Measurements from ENCODE around the gene IGDCC3. TPM values are rescaled to one million over a fixed set of nuclear protein-coding genes. Genes with fewer than 3 reads are reported as not detected.

IGDCC3 gene
- total and polyA plus RNA-seq, 2 donors from 2014 or later = 0.22 to 0.49 TPM

DNA sequence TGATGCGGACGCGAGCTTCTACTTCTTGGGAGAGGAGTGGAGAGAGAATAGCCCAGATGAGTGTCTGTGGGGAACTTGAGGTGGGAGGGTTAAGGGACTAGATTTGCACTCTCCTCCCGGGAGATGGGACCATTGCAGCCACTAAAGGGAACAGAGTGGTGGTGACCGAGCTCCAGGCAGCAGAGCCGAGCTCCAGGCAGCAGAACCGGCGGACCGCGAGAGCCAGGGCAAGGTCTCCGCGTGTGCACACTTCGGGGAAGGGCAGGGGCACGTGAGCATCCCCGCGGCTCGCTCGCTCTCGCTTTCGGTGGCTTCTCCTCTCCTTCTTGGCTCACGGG is 1.1 kb downstream of the IGDCC3 start:
- H3K27ac ChIP-seq (ENCODE audit: low read depth in 2 of 2, low read length in 2 of 2) = no peak overlapping the region
- peaks cover 2% of the 10 kb centered on the region for H3K27me3 ChIP-seq (ENCODE audit: control insufficient read depth, insufficient read depth, low read length)
- no peaks in the 10 kb centered on the region for H3K36me3 ChIP-seq (ENCODE audit: control insufficient read depth in 2 of 3, insufficient read depth in 3 of 3, low read length in 3 of 3)
- H3K4me1 ChIP-seq (ENCODE audit: control insufficient read depth in 2 of 3, insufficient read depth in 2 of 3, low read depth in 1 of 3, low read length in 3 of 3) = peaks cover 0 to 7% (median 3%) of the 10 kb centered on the region in 3 donors
- intact Hi-C loops (cut with DNase I) = no loop called here
- FAIRE-seq = no peak
- TF ChIP-seq, protein P1, sequence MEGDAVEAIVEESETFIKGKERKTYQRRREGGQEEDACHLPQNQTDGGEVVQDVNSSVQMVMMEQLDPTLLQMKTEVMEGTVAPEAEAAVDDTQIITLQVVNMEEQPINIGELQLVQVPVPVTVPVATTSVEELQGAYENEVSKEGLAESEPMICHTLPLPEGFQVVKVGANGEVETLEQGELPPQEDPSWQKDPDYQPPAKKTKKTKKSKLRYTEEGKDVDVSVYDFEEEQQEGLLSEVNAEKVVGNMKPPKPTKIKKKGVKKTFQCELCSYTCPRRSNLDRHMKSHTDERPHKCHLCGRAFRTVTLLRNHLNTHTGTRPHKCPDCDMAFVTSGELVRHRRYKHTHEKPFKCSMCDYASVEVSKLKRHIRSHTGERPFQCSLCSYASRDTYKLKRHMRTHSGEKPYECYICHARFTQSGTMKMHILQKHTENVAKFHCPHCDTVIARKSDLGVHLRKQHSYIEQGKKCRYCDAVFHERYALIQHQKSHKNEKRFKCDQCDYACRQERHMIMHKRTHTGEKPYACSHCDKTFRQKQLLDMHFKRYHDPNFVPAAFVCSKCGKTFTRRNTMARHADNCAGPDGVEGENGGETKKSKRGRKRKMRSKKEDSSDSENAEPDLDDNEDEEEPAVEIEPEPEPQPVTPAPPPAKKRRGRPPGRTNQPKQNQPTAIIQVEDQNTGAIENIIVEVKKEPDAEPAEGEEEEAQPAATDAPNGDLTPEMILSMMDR (IDR thresholded peaks at IDR 0.05; ENCODE audit: borderline replicate concordance, extremely low read depth, insufficient read depth) = no peak
- H3K4me3 ChIP-seq (ENCODE audit: low read length in 3 of 3) = peak overlapping the region; percentile 48 to 62 (median 59)
- peak in 2 of 5 donors; percentile 54 to 58 for DNase-seq
- H3K9ac ChIP-seq (ENCODE audit: low read length in 3 of 3) = peak overlapping the region in 1 of 3 donors; percentile 29
- H3K9me3 ChIP-seq (ENCODE audit: control insufficient read depth in 2 of 3, insufficient read depth in 1 of 3, low read length in 3 of 3) = no peaks in the 10 kb centered on the region

DNA sequence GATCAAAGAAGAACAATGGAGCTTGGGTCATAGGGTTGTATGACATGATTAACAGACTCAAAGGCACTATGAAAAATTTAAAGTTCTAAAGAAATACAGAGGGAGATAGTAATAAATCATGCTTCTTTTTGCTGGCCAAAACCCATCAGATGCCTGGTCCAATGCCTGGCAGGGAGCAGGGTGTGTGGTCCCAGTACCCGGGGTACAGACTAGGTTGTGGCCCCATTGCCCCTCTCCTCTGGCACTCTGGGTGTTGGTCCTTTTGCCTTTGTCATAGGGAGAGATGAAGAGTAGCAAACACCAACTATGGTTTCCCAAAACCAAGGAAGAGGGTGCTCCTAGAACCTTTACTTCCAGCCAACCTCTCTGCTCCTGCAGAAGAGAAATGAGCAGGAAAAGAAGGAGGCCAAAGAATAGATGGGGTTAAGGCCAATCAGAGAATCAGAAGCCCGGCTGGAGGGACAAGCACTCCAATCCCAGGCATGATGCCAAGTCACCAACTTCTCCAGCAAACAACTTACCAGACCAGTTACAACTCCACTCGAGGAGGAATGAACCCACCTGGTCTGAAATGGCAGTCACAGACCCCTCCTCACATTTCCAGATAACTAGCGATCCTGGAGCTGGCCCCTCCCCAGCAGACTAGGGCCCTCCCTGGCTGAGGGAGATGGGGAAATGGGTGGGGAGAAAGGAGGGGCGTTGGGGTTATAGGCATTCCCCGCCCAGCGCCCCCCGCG is 1.8 kb downstream of the IGDCC3 start:
- H3K27me3 ChIP-seq (ENCODE audit: control insufficient read depth, insufficient read depth, low read length) = peaks cover 2% of the 10 kb centered on the region

DNA sequence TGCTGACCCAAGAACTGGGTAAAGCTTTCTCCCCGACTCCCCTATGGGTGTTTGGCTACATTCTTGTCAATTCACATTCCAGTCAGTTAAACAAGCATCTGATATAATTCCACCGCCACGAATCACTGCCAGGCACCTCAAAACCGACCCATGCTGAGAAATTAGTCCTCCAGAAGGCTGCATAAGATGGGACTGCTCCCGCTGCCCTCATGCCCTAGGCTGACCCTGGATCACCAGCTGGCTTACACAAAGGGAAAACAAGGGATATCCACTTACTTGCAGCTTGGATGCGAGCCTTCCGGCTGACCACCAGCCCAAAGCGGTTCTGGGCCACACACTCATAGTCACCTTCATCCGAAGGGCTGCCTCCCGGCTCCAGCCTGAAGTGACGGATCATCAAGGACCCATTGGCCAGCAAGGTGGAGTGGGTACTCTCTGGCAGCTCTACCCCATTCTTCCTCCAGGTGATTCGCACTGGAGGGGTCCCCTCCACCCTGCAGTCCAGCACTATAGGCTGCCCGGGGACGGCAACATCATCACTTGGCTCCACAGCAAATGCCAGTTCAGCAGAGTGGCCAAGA is 2.9 kb downstream of the IGDCC3 start:
- TF ChIP-seq, protein P1 (IDR thresholded peaks at IDR 0.05; ENCODE audit: borderline replicate concordance, extremely low read depth, insufficient read depth) = no peak
- Histone ChIP-seq H3K4me3 (ENCODE audit: low read length in 3 of 3) (no peak overlapping the region), H3K9me3 (ENCODE audit: control insufficient read depth in 2 of 3, insufficient read depth in 1 of 3, low read length in 3 of 3) (no peaks in the 10 kb centered on the region), H3K27me3 (ENCODE audit: control insufficient read depth, insufficient read depth, low read length) (peaks cover 2% of the 10 kb centered on the region), H3K27ac (ENCODE audit: low read depth in 2 of 2, low read length in 2 of 2) (no peak overlapping the region), H3K36me3 (ENCODE audit: control insufficient read depth in 2 of 3, insufficient read depth in 3 of 3, low read length in 3 of 3) (no peaks in the 10 kb centered on the region), H3K4me1 (ENCODE audit: control insufficient read depth in 2 of 3, insufficient read depth in 2 of 3, low read depth in 1 of 3, low read length in 3 of 3) (peaks cover 0 to 7% (median 3%) of the 10 kb centered on the region in 3 donors), H3K9ac (ENCODE audit: low read length in 3 of 3) (no peak overlapping the region)
- FAIRE-seq (no peak), DNase-seq (peak in 1 of 5 donors; percentile 35)
- intact Hi-C loops (cut with DNase I) = no loop called here

More for the DNA sequence above, 1.8 kb downstream of the IGDCC3 start:
- Histone ChIP-seq H3K9ac (ENCODE audit: low read length in 3 of 3) (no peak overlapping the region), H3K4me1 (ENCODE audit: control insufficient read depth in 2 of 3, insufficient read depth in 2 of 3, low read depth in 1 of 3, low read length in 3 of 3) (peaks cover 0 to 7% (median 3%) of the 10 kb centered on the region in 3 donors), H3K9me3 (ENCODE audit: control insufficient read depth in 2 of 3, insufficient read depth in 1 of 3, low read length in 3 of 3) (no peaks in the 10 kb centered on the region), H3K27ac (ENCODE audit: low read depth in 2 of 2, low read length in 2 of 2) (no peak overlapping the region), H3K36me3 (ENCODE audit: control insufficient read depth in 2 of 3, insufficient read depth in 3 of 3, low read length in 3 of 3) (no peaks in the 10 kb centered on the region), H3K4me3 (ENCODE audit: low read length in 3 of 3) (peak overlapping the region in 1 of 3 donors; percentile 16)
- DNase-seq (peak in 2 of 5 donors; percentile 4 to 65), FAIRE-seq (no peak)
- TF ChIP-seq, protein P1 (IDR thresholded peaks at IDR 0.05; ENCODE audit: borderline replicate concordance, extremely low read depth, insufficient read depth) = no peak
- intact Hi-C loops (cut with DNase I) = no loop called here
